ENCODE data around the gene RALGPS1.

RALGPS1 gene

GRCh38 chr9:127159949-127160610 lies 245.5 kb downstream of the RALGPS1 start:
- no peak overlapping the region for H2AFZ ChIP-seq (ENCODE audit: low read length)
- no peak for TF ChIP-seq EZH2 (optimal IDR thresholded peaks at IDR 0.05; ENCODE audit: low read depth, low read length)
- TF ChIP-seq EZH2phosphoT487 (IDR thresholded peaks at IDR 0.05; ENCODE audit: low read length): no peak
- no peak for TF ChIP-seq CTCF (IDR thresholded peaks at IDR 0.05; ENCODE audit: low read length)
- no peaks in the 10 kb centered on the region for H3K27me3 ChIP-seq (replicated peaks; ENCODE audit: insufficient read depth, low read length)
- H3K4me3 ChIP-seq (ENCODE audit: low read length): no peak overlapping the region
- H3K9me3 ChIP-seq (replicated peaks; ENCODE audit: insufficient read depth, low read length): no peaks in the 10 kb centered on the region
- no peak for DNase-seq
- H3K4me2 ChIP-seq (ENCODE audit: low read depth, low read length): no peak overlapping the region
- H3K79me2 ChIP-seq (ENCODE audit: low read length): no peaks in the 10 kb centered on the region
- peaks cover 9% of the 10 kb centered on the region for H3F3A ChIP-seq (ENCODE audit: insufficient read depth, low read length)
- H3K27ac ChIP-seq (ENCODE audit: low read length): no peak overlapping the region
- H3K9ac ChIP-seq (ENCODE audit: low read length): no peak overlapping the region
- H4K20me1 ChIP-seq (ENCODE audit: insufficient read depth, low read length): no peaks in the 10 kb centered on the region
- H3K4me1 ChIP-seq (ENCODE audit: low read length): peaks cover 18% of the 10 kb centered on the region
- H3K36me3 ChIP-seq (replicated peaks; ENCODE audit: insufficient read depth, low read length): no peaks in the 10 kb centered on the region
- H3K9me2 ChIP-seq (replicated peaks; ENCODE audit: insufficient read depth, low read length): no peaks in the 10 kb centered on the region

GRCh38 chr9:127161081-127161624 lies 246.6 kb downstream of the RALGPS1 start:
- Histone ChIP-seq H4K20me1 (ENCODE audit: insufficient read depth, low read length) (no peaks in the 10 kb centered on the region), H2AFZ (ENCODE audit: low read length) (no peak overlapping the region), H3K79me2 (ENCODE audit: low read length) (no peaks in the 10 kb centered on the region), H3K4me1 (ENCODE audit: low read length) (peaks cover 14% of the 10 kb centered on the region), H3K9me3 (replicated peaks; ENCODE audit: insufficient read depth, low read length) (no peaks in the 10 kb centered on the region), H3K9ac (ENCODE audit: low read length) (no peak overlapping the region), H3K4me3 (ENCODE audit: low read length) (no peak overlapping the region), H3K36me3 (replicated peaks; ENCODE audit: insufficient read depth, low read length) (no peaks in the 10 kb centered on the region), H3K27ac (ENCODE audit: low read length) (no peak overlapping the region), H3K9me2 (replicated peaks; ENCODE audit: insufficient read depth, low read length) (no peaks in the 10 kb centered on the region), H3K4me2 (ENCODE audit: low read depth, low read length) (no peak overlapping the region), H3F3A (ENCODE audit: insufficient read depth, low read length) (peaks cover 9% of the 10 kb centered on the region), H3K27me3 (replicated peaks; ENCODE audit: insufficient read depth, low read length) (no peaks in the 10 kb centered on the region)
- DNase-seq: no peak
- TF ChIP-seq EZH2phosphoT487 (IDR thresholded peaks at IDR 0.05; ENCODE audit: low read length) (no peak), CTCF (IDR thresholded peaks at IDR 0.05; ENCODE audit: low read length) (no peak), EZH2 (optimal IDR thresholded peaks at IDR 0.05; ENCODE audit: low read depth, low read length) (no peak)

DNA sequence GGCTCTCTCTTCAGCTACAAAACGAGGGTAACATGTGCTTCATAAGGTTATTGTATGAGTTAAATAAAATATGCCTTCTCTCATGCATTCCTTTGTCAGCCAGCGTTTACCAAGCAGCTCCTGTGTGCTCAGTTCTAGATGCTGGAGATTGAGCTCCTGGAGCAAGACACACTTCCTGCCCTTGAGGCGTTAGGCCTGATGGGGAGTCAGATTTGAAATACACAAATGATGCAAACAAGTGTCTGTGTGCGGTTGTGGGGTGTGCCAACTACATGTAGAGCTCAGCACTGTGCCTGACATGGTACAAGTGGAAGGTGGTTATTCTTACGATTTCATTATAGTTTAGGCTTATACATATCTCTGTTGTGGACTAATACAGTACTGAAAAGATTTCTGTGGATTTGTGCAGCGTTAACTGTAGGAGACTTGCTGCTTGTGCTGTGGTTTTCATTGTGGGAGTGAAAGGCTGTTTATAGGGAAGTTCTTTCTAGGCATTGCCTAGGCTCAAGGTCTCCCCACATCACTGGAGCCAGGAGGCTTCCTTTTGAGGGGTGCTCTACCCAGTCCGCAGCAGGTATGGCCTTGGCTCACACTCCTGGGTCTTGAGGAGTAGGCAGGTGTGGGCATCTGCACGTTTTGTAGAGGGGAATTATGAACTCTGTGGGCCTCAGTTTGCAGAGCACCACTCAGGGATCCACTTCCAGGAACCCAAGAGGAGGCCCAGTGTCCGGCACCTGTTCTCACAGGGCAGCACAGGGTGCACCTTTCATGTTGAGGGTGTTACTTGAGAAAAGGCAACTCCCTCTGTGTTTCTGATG lies 247.7 kb downstream of the RALGPS1 start:
- no peak overlapping the region for H3K4me2 ChIP-seq (ENCODE audit: low read depth, low read length)
- H2AFZ ChIP-seq (ENCODE audit: low read length): no peak overlapping the region
- H3F3A ChIP-seq (ENCODE audit: insufficient read depth, low read length): peaks cover 9% of the 10 kb centered on the region
- no peak overlapping the region for H3K27ac ChIP-seq (ENCODE audit: low read length)
- H3K9me3 ChIP-seq (replicated peaks; ENCODE audit: insufficient read depth, low read length): no peaks in the 10 kb centered on the region
- no peaks in the 10 kb centered on the region for H3K9me2 ChIP-seq (replicated peaks; ENCODE audit: insufficient read depth, low read length)
- H3K9ac ChIP-seq (ENCODE audit: low read length): no peak overlapping the region
- no peaks in the 10 kb centered on the region for H4K20me1 ChIP-seq (ENCODE audit: insufficient read depth, low read length)
- no peaks in the 10 kb centered on the region for H3K27me3 ChIP-seq (replicated peaks; ENCODE audit: insufficient read depth, low read length)
- no peaks in the 10 kb centered on the region for H3K36me3 ChIP-seq (replicated peaks; ENCODE audit: insufficient read depth, low read length)
- TF ChIP-seq EZH2 (optimal IDR thresholded peaks at IDR 0.05; ENCODE audit: low read depth, low read length): no peak
- TF ChIP-seq EZH2phosphoT487 (IDR thresholded peaks at IDR 0.05; ENCODE audit: low read length): no peak
- no peak for TF ChIP-seq CTCF (IDR thresholded peaks at IDR 0.05; ENCODE audit: low read length)
- H3K79me2 ChIP-seq (ENCODE audit: low read length): no peaks in the 10 kb centered on the region
- DNase-seq: no peak
- H3K4me3 ChIP-seq (ENCODE audit: low read length): no peak overlapping the region
- peaks cover 18% of the 10 kb centered on the region for H3K4me1 ChIP-seq (ENCODE audit: low read length)
